HG03354 (cell line): ENCODE measurements around the gene L3MBTL4.
"Not testable (repeated sequence)": the region's sequence is repeated elsewhere in the genome, so short reads cannot be mapped to it uniquely, and the experiment has no call there.

Experiments
- ATAC-seq: cut with Tn5 transposase; IDR thresholded peaks from one replicate; pipeline ENCODE4 v1.9.1; 2021; ENCODE audit warnings: mild to moderate bottlenecking; ENCODE audit not compliant: unreplicated experiment, poor library complexity, severe bottlenecking

The L3MBTL4 gene

DNA sequence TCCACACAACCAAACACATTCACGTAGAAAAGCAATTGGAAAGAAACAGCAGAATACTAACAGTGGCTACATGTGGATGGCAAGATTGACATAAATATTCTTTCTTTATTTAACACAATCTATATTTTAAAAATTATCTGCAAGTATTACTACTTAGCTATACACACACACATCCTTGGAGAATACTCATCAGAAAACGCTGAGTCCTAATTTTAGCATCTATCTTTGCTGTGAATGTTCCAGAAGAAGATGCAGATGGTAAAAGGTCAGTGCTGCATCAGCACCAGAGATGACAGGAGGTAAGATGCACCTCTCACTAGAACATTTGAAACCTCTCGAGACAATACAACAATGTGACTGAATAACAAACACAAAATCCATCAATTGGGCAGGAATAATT is 148.5 kb downstream of the L3MBTL4 start:
- ATAC-seq = no peak

DNA sequence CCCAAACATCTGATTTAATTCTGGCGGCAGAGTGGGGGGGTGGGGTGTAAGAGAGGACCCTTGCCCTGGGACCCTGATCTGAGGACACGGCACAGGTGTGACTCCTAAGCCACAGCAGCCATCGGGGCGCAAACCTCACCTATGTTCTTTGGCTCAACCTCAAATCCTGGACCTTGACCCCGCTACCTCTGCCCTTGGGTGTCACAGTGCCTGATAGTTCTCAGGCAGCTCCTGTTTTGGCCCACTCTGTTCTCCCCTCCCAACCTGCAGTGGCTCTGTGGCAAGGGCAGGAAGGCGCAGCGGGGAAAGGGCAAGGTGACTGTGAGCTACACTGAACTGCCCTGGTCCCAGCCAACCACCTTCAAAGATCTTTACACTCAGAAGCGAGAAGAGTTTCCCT is 152.8 kb downstream of the L3MBTL4 start:
- ATAC-seq = no peak

DNA sequence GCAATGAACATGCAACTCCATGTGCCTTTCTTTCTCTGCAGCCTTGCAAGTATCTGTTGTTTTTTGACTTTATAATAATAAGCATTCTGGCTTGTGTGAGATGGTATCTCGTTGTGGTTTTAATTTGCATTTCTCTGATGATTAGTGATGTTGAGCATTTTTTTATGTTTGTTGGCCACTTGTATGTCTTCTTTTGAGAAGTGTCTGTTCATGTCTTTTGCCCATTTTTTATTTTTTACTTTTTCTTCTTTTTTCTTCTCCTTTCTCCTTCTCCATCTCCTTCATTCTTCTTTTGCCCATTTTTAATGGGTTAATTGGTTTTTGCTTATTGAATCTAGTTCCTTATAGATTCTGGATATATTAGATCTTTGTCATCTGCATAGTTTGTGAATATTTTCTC is 155.4 kb downstream of the L3MBTL4 start:
- ATAC-seq = not testable (repeated sequence)

DNA sequence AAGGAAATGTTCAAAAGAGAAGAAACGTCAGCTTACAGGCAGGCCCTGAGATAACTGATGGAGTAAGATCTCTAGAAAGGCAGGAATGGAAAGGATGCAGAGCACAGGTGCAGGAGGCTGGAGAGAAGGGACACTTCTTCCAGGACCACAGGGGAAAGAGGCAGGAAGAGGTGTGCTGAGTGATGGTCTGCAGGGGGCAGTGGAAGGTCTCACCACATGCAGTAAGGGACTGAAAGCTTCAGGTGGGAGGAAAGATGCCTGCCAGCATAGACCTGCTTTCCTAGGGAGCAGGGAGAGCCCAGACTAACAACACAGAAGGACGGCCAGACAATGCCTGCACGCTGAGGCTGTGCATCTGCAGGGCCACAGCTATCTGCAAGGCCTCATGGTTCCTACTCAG is 156.8 kb downstream of the L3MBTL4 start:
- no peak for ATAC-seq

DNA sequence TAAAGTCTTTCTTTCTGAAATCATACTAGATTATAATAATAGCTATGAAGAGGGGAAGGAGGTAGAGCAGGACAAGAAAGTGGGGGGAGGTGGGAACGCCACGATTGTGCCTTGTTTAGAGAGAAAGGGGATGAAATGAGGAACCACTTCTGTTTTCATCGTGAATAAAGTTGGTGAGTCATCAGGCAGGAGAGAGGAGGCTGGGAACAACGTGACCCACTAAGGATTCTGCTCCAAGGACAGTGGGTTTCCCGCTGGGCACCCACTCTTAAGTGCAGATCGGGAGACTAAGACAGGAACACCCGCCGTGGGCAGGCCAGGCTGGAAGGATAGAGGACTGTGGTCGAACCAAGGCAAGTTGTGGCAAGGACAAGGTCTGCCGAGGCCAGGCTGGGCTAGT is 158.2 kb downstream of the L3MBTL4 start:
- no peak for ATAC-seq

DNA sequence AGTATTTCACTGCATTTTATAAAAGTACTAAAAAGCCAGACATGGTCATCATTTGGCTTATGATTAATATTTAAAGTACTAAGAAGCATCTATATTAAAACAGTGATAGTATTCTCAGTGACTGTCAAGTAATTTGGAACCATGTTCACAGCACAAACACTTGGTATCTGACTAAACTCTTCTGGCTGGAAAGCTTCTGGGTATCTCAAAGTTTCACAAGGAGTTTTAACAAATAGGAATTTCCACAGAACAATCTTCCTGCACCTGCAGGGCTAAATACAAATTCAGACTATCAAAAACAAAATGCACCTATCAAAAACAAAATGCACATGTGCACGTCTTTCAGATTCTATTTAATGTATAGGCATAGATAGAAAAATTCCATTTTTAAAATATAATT is 158.8 kb downstream of the L3MBTL4 start:
- no peak for ATAC-seq

DNA sequence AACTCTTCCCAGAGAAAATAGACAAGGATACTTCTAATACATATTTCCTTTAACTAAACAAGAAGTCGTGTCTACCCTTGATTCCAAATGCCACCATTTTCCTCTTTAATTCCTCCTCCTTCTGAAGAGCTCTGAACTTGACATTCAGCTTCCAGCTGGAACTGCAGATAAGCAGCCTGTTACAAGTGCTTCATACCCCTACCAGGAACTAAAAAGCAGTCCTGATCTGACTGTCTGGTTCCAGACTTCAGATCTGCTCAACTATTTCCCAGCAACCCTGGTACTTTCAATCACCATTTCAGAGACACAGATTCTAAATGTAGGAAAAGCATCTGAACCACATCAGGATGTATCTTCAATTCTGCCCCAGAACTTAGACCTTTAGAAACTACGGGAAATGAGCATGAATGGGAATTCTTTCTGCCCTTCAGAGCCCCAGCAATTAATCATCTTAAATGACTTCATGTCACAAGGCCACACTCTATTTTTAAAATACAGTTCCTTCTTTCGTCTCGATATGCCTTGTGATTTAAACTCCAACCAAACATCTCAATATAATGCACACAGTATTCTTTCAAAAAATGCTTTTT is 159.5 kb downstream of the L3MBTL4 start:
- ATAC-seq = no peak

DNA sequence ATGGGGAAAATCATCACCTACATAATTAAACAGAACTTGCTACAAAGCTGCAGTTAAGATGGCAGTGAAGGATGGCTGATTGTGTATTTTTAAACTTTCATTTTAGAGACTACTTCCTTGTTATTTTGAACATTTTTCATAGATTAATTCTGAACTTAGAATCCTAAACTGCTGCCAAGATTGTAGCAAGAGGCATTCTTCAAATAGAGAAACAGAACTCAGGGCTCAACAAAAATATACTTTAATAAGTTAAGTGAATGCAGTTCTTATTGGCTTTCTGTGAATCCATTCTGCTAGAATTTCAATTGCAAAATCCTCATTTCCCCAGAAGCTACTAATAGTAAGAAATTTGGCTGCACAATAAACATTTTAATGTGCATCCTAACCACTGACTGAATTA is 160.3 kb downstream of the L3MBTL4 start:
- no peak for ATAC-seq

DNA sequence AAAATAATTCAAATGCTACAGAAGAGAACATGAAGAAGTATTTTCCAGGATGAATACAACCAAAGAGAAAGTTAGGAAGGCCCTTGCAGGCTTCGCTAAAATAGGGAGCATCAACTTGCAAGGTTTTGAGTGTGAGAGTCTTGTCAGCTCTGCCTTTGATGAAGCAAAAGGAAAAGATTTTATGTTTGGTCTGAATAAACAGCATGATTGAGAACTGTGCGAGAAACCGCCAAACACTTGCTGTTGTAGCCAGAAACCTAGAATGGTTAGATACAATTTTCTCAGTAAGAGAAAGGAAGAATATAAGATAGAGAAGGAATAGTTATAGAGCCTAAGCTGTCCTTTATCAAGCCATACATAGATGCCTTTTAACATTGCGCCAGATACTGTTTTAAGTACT is 163.6 kb downstream of the L3MBTL4 start:
- no peak for ATAC-seq

DNA sequence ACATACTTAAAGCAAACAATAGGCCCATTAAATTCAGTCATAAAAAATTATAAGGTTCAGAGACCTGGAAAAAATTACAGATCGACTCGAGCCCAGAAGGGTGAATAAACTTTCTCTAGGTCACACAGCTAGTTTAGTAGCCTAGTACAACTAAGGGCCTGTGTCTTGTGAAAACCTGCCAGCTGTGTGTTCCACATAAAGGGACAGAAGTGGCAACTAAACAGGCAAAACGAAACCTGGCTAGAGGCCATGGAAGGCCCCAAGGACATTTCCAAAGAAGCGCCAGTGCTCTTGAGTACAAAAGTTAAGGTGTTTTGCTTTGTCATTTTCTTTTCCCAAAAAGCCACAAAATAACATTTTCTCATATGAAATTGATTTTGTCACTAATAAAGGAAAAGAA is 164.9 kb downstream of the L3MBTL4 start:
- ATAC-seq = no peak

DNA sequence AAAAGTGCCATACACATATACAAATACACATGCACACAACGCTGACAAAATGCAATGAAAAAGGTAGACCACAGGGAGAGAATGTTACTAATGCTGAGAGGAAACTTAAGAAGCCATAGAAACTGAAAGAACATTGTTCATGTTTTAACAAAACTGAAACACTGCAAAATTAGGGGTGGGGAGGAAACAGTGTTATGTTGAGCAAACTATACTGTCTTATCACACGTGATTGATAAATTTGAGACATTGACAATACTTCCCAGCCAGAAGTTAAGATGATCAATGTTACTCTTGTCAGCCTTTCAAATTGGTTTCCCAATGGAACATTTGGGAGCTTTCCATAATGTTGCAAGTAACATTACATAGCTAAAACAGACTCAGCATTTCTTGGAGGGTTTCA is 165.5 kb downstream of the L3MBTL4 start:
- peak; percentile 93 for ATAC-seq

DNA sequence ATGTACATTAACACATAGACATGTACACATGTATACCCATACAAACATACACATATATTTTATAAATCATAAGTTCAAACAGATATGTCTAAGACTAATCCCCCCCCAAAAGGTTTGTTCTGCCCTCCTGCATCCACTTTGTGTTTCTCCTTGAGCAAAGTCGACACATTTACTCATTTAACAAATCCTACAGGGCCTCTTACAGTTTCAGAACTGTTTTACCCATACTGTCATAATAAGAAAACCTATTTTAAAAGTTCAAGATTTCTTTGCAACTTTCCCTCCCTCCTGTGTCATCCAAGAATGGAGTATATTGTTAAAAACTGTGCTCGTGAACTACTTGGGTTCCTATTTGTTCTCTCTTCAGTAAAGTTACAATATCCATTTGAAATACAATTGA is 166.7 kb downstream of the L3MBTL4 start:
- ATAC-seq = no peak

DNA sequence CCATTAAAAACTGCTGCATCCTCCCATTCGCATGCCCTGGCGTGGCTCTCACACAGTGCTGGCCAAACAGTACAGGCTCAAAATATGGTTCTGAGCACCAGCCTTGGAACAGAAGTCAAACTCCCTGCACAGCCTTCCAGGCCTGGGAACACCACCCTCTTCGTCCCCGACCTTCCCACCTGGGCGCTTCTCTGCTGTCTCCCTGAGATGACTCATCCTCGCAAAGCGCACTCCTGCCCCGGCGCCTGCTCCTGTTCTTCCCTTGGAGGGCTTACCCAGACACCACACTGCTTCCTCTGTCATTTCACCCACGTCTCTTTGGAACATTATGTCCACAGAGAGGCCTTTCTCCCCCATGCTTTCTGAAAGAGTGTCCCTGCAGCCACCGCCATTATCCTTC is 172.7 kb downstream of the L3MBTL4 start:
- no peak for ATAC-seq

DNA sequence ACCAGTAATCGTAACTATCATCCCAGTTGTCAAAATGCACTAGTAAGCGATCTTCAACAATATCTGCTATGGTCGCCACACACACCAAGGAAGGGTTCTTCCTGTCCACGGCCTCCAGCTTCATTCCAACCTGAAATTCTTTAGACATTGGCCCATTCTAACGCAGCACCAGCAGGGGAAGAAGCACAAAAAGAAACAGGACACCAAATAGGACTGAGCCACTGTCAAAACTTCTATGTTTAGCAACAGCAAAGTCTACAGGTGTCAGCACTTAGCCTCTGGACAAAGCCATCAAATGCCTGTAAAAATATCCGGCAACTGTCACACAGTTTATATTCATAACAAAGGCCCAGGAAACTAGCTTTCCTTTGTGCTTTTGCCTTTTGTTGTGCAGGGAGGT is 175.0 kb downstream of the L3MBTL4 start:
- no peak for ATAC-seq

DNA sequence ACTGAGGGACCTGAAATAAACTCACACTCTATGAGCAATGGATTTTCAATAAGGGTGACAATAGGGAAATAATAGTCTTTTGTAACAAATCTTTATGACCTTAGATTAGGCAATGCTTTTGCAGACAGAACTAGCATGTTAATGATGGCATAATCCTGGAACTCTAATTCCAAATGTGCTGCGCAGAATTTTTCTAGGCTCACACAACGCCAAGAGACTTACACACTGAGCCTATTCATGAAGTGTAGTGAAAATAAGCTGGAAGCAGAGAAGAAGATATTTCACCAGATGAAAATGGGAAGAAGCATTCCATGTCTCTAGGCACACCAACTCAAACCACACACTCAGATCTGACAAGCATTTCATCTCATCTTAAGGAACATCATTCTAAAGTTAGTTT is 178.5 kb downstream of the L3MBTL4 start:
- no peak for ATAC-seq

DNA sequence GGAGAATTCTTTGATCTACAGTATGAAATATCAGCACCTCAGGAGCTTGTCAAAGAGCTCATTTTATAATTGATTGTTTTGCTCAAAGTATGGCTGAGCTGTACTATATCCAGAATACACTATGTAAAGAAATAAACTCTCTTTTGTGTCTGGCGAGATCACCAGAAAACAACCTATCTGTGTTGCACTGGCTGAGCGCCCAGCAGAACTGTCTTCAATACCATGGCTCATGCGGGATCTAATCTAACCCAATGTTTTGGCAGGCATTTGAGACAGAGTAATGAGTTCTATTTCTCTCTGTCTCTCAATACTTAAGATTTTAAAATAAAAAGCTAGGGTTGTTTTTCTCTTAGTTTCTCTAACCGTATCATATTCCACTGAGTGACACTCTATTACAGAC is 192.4 kb downstream of the L3MBTL4 start:
- no peak for ATAC-seq

DNA sequence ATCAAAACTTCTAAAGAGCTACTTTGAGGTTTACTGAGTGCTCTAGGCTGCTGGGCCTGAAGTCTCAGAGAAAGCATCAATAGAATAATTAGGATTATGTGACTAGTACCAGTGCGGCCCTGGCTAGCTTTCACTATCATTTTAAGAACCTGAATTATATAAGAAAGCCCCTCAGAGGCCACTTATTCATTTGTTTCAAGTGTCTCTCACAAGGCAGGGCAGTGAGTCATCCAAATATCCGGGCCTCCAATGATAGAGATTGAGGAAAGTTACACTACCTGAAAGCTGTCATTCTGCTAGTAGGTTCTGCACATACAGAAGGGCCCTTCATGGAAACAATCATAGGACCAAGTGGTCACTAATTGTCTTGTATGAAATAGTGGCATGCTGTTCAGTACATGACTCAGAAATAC is 193.1 kb downstream of the L3MBTL4 start:
- peak; percentile 54 for ATAC-seq

DNA sequence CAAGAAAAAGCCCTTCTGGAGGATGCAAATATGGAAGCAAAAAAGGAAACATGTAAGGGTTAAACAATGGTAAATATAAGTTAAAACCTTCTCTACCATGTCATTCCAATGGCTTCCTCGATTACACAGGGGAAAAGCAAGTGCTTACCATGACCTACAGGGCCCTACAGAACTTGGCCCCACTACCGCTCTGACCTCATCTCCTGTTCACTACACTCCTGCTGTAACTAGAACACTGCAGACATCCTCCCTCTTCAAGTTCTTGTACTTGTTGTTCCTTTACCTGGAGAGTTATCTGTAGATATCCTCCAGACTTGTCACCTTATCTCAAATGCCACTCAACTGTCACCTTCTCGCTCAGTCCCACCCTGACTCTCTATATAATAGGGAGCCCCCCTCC is 194.6 kb downstream of the L3MBTL4 start:
- no peak for ATAC-seq

DNA sequence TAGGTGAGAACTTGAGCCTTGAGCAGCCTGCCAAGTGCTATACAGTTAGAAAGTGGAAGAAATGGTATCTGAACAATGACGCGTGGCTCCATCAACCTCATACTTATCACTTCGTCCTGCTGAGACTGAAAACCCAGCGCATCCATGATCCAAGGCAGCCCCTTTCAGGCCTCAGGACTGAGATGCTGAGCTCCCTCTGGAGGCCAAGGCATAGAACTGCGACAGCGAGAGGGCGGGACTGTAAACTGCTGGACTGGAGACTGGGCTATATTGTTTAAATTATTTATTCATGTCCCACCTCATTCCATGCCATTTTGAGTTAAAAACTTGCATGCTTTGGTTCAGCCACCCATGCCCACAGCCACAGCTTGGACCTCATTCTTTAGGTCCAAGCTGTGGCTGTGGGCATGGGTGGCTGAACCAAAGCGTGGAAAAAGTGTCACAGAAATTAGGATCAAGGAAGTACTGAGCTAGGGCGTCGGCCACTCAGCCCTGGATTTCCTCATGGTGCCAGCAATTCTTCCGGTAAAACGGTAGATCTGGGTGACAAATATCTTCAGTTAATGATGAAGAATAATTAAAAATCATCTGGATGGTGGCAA is 195.5 kb downstream of the L3MBTL4 start:
- peak; percentile 68 for ATAC-seq

DNA sequence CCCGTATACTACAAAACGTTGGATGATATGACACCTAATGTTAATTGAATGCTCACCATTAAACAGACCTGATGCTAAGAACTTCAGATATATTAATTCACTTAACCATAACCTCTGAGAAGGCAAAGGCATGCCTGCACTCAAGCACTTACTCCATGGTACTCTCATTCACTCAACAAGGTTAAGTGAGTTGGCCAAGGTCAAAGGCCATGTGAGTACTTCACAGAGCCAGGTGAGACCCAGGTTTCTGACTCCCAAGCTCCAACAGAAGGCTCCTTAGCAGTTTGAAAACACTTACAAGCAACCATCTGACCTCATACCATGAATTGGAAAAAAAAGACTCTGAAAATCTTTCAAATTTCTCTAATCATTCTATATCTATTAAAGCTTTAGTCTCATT is 198.8 kb downstream of the L3MBTL4 start:
- no peak for ATAC-seq

DNA sequence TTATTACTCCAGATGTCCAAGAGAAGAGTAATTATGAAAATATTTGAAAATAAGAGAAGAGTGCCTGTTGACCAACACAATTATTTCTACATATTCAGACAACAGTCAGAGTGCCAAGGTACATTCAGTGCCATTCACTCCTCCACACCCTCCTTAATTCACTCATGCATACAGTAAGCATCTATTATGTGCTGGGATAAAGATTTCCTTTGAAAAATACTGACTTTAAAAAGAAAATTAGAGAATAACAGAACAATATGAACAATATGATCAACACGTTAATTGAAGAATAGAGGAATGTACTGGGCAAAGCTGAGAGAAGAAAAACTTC is 203.6 kb downstream of the L3MBTL4 start:
- no peak for ATAC-seq
